CD4-positive, alpha-beta T cell (primary cell): ENCODE data around the gene NSD2. TPM values are rescaled to one million over a fixed set of nuclear protein-coding genes. Genes with fewer than 3 reads are reported as not detected.

Source experiments
- ATAC-seq: fragments of 200-7000 bp; cut with Tn5 transposase; one replicate; pipeline ENCODE4 v1.10.0; 2022; ENCODE audit warnings: mild to moderate bottlenecking; ENCODE audit not compliant: poor library complexity
- CTCF ChIA-PET: fragments of 350-600 bp; sonication (Branson Sonifier 250); formaldehyde crosslinking; loops from one replicate; lab custom pipeline; 2021; ENCODE audit warnings: antibody characterized with exemption, inconsistent platforms; lab: Charles Lee
- POLR2A ChIA-PET: fragments of 350-600 bp; sonication (Branson Sonifier 250); formaldehyde crosslinking; loops from one replicate; lab custom pipeline; 2021; ENCODE audit warnings: antibody characterized with exemption, inconsistent platforms; lab: Charles Lee
- DNase-seq, 14 experiments: peaks; one replicate each; pipeline ENCODE4 v3.0.0-alpha.2; 2013 to 2020; ENCODE audit warnings: mixed read lengths in 2 of 14
- H3K27ac ChIP-seq, 2 donors: one replicate each; pipeline versions ENCODE4 v1.5.1 to v1.7.0; 2013; ENCODE audit warnings: low read length in 2 of 2, low read depth in 1 of 2, mild to moderate bottlenecking in 1 of 2
- H3K27me3 ChIP-seq, 2 experiments: 1 replicate in 1 of 2; 2 replicates in 1 of 2; pipeline versions ENCODE4 v1.6.1 to v1.7.0; 2013; ENCODE audit warnings: low read length in 2 of 2, control low read depth in 1 of 2, mild to moderate bottlenecking in 1 of 2, moderate library complexity in 1 of 2; ENCODE audit not compliant: insufficient read depth in 2 of 2, control insufficient read depth in 1 of 2
- H3K36me3 ChIP-seq: one replicate; pipeline ENCODE4 v1.6.1; 2013; ENCODE audit warnings: low read length, control low read depth; ENCODE audit not compliant: insufficient read depth
- H3K4me1 ChIP-seq: one replicate; pipeline ENCODE4 v1.6.1; 2013; ENCODE audit warnings: low read length, control low read depth; ENCODE audit not compliant: insufficient read depth
- H3K4me3 ChIP-seq: one replicate; pipeline ENCODE4 v1.5.1; 2013; ENCODE audit warnings: mild to moderate bottlenecking, low read length, moderate library complexity
- H3K9me3 ChIP-seq, 2 experiments: 1 replicate in 1 of 2; 2 replicates in 1 of 2; pipeline versions ENCODE4 v1.6.1 to v1.7.0; 2013; ENCODE audit warnings: low read length in 2 of 2, mild to moderate bottlenecking in 2 of 2, control low read depth in 1 of 2, moderate library complexity in 1 of 2; ENCODE audit not compliant: control insufficient read depth in 1 of 2, insufficient read depth in 1 of 2
- H3K27ac Mint-ChIP-seq: one replicate; pipeline ENCODE4 v1.8.0; 2020; ENCODE audit warnings: mixed read lengths
- H3K27me3 Mint-ChIP-seq: one replicate; pipeline ENCODE4 v1.8.0; 2021; ENCODE audit warnings: mixed read lengths
- H3K36me3 Mint-ChIP-seq: one replicate; pipeline ENCODE4 v1.8.0; 2021; ENCODE audit warnings: low read depth, mixed read lengths
- H3K4me1 Mint-ChIP-seq: one replicate; pipeline ENCODE4 v1.8.0; 2021; ENCODE audit warnings: low read depth, mixed read lengths
- H3K4me3 Mint-ChIP-seq: one replicate; pipeline ENCODE4 v1.8.0; 2020; ENCODE audit warnings: mild to moderate bottlenecking, mixed read lengths
- H3K9me3 Mint-ChIP-seq: one replicate; pipeline ENCODE4 v1.8.0; 2020; ENCODE audit warnings: mixed read lengths
- CTCF ChIP-seq: fragments of 200-600 bp; IDR thresholded peaks from one replicate; pipeline ENCODE4 v1.8.0; 2022; ENCODE audit warnings: antibody characterized with exemption, mild to moderate bottlenecking
- intact Hi-C, 2 experiments: fragments of 100-400 bp; cut with DNase I in 1 of 2; cut with micrococcal nuclease in 1 of 2; formaldehyde crosslinking; loops; one replicate each; pipeline versions ENCODE4 v1.15.1 to v1.9.0; 2023 to 2025; cut with DNase I, micrococcal nuclease
- total RNA-seq, 174 experiments: library from RNA in 2 of 174; stranded (reverse) in 2 of 174; gene quantifications; one replicate each; pipeline ENCODE4 v1.2.3 and lab custom pipeline; 2021 to 2026

NSD2 gene
- total RNA-seq, 2 experiments from 2014 or later, result 42.4 to 45.8 TPM

GRCh38 chr4:1825326-1825725 is 45.9 kb upstream of the NSD2 start:
- Histone ChIP-seq H3K9me3 (no peaks in the 10 kb centered on the region), H3K4me1 (no peaks in the 10 kb centered on the region), H3K4me3 (no peak overlapping the region), H3K36me3 (peaks cover 51% of the 10 kb centered on the region), H3K27ac (no peak overlapping the region), H3K27me3 (no peaks in the 10 kb centered on the region)
- ChIA-PET CTCF (no interaction called here), POLR2A (no interaction called here)
- TF ChIP-seq CTCF, result no peak
- Mint-ChIP-seq H3K36me3 (peaks cover 62% of the 10 kb centered on the region), H3K4me3 (no peak overlapping the region), H3K4me1 (no peaks in the 10 kb centered on the region), H3K27me3 (no peaks in the 10 kb centered on the region), H3K9me3 (no peaks in the 10 kb centered on the region), H3K27ac (no peak overlapping the region)
- ATAC-seq, result no peak
- DNase-seq, result no peak
- intact Hi-C loops, result loop anchor here in 1 of 2 experiments (5.0 kb wide), 1 partner anchor 1023 kb away; no protein-coding TSS in a partner anchor

GRCh38 chr4:1826531-1827350 is 44.5 kb upstream of the NSD2 start:
- peaks cover 70% of the 10 kb centered on the region for H3K36me3 Mint-ChIP-seq
- DNase-seq (no peak), ATAC-seq (no peak)
- H3K36me3 ChIP-seq, result peaks cover 59% of the 10 kb centered on the region
- intact Hi-C loops, result loop anchor here in 1 of 2 experiments (5.0 kb wide), 1 partner anchor 1024 kb away; no protein-coding TSS in a partner anchor
- H3K4me1 ChIP-seq, result no peaks in the 10 kb centered on the region
- no peaks in the 10 kb centered on the region for H3K27me3 Mint-ChIP-seq
- no peak overlapping the region for H3K4me3 ChIP-seq
- H3K27ac Mint-ChIP-seq, result no peak overlapping the region
- no peaks in the 10 kb centered on the region for H3K4me1 Mint-ChIP-seq
- H3K27me3 ChIP-seq, result no peaks in the 10 kb centered on the region
- no peak overlapping the region for H3K4me3 Mint-ChIP-seq
- H3K9me3 ChIP-seq, result no peaks in the 10 kb centered on the region
- no peak overlapping the region for H3K27ac ChIP-seq
- POLR2A ChIA-PET, result no interaction called here
- no peaks in the 10 kb centered on the region for H3K9me3 Mint-ChIP-seq
- CTCF ChIA-PET, result no interaction called here
- TF ChIP-seq CTCF, result no peak

GRCh38 chr4:1830234-1830633 is 41.0 kb upstream of the NSD2 start:
- Histone ChIP-seq H3K9me3 (no peaks in the 10 kb centered on the region), H3K36me3 (peaks cover 66% of the 10 kb centered on the region), H3K27me3 (no peaks in the 10 kb centered on the region), H3K4me3 (no peak overlapping the region), H3K4me1 (no peaks in the 10 kb centered on the region), H3K27ac (no peak overlapping the region)
- Mint-ChIP-seq H3K4me3 (no peak overlapping the region), H3K4me1 (no peaks in the 10 kb centered on the region), H3K27me3 (no peaks in the 10 kb centered on the region), H3K27ac (no peak overlapping the region), H3K9me3 (no peaks in the 10 kb centered on the region), H3K36me3 (peaks cover 65% of the 10 kb centered on the region)
- no peak for DNase-seq
- ChIA-PET POLR2A (no interaction called here), CTCF (no interaction called here)
- TF ChIP-seq CTCF, result no peak
- intact Hi-C loops, result no loop called here
- no peak for ATAC-seq
